Lower lobe of right lung (tissue), 2 donors: Measurements from ENCODE around the gene BAK1. TPM values are rescaled to one million over a fixed set of nuclear protein-coding genes. Genes with fewer than 3 reads are reported as not detected.
A peak's percentile ranks its signal among the peaks of the same experiment; 100 is the strongest.

ENCODE experiments used
- ATAC-seq, 2 donors: fragments of 200-7000 bp; cut with Tn5 transposase; one replicate each; pipeline ENCODE4 v1.9.1; 2020 to 2022; ENCODE audit warnings: mild to moderate bottlenecking in 2 of 2, moderate library complexity in 2 of 2
- DNase-seq: peaks from one replicate; pipeline ENCODE4 v3.0.0-alpha.2; 2020
- H3K27ac ChIP-seq: fragments of 200-600 bp; one replicate; pipeline ENCODE4 v1.8.0; 2022
- H3K27me3 ChIP-seq: fragments of 200-600 bp; one replicate; pipeline ENCODE4 v1.8.0; 2022; ENCODE audit warnings: low read depth
- H3K36me3 ChIP-seq: fragments of 200-600 bp; one replicate; pipeline ENCODE4 v1.8.0; 2022; ENCODE audit warnings: mild to moderate bottlenecking
- H3K4me1 ChIP-seq: fragments of 200-600 bp; one replicate; pipeline ENCODE4 v1.8.0; 2022
- H3K4me3 ChIP-seq: fragments of 200-600 bp; one replicate; pipeline ENCODE4 v1.8.0; 2022; ENCODE audit warnings: mild to moderate bottlenecking
- H3K9me3 ChIP-seq: fragments of 200-600 bp; one replicate; pipeline ENCODE4 v1.8.0; 2022
- CTCF ChIP-seq: fragments of 200-600 bp; IDR thresholded peaks from one replicate; pipeline ENCODE4 v1.8.0; 2022; ENCODE audit warnings: antibody characterized with exemption, mild to moderate bottlenecking
- intact Hi-C: fragments of 100-400 bp; cut with DNase I; formaldehyde crosslinking; loops from one replicate; pipeline ENCODE4 v1.11.0; 2022
- total RNA-seq: library from RNA; stranded (reverse); fragmentation: NEBNext Ultra II Directional; extraction: Animal tissue kit (Norgen Biotek cat#: 25700); gene quantifications from one replicate; pipeline ENCODE4 v1.2.1, GENCODE V29; 2021
- donor health status: DM: no; HTN: yes; CAD: no; lungs with severe emphysema.

BAK1 gene
- total RNA-seq, 1 donor from 2014 or later: 22.3 TPM

- TF ChIP-seq CTCF: peak; percentile 86
- H3K9me3 ChIP-seq: no peaks in the 10 kb centered on the region
- no peaks in the 10 kb centered on the region for H3K27me3 ChIP-seq
- H3K27ac ChIP-seq: peak overlapping the region; percentile 80
- H3K4me1 ChIP-seq: peaks cover 53% of the 10 kb centered on the region
- no peaks in the 10 kb centered on the region for H3K36me3 ChIP-seq
- H3K4me3 ChIP-seq: no peak overlapping the region
- ATAC-seq (peak; percentile 87 to 90), DNase-seq (peak; percentile 78)
- intact Hi-C loops: loop anchor here (10.0 kb wide), 1 partner anchor 105 kb away; no protein-coding TSS in a partner anchor
These were observed 9.9 kb upstream of the BAK1 start for GRCh38 chr6:33589731-33590530.

- DNase-seq (no peak), ATAC-seq (no peak)
- Histone ChIP-seq H3K27ac (peak overlapping the region; percentile 80), H3K4me3 (no peak overlapping the region), H3K27me3 (no peaks in the 10 kb centered on the region), H3K9me3 (no peaks in the 10 kb centered on the region), H3K4me1 (peaks cover 53% of the 10 kb centered on the region), H3K36me3 (no peaks in the 10 kb centered on the region)
- intact Hi-C loops: loop anchor here (10.0 kb wide), 1 partner anchor 105 kb away; no protein-coding TSS in a partner anchor
- TF ChIP-seq CTCF: no peak
These were observed 9.3 kb upstream of the BAK1 start for GRCh38 chr6:33589392-33589730.

GRCh38 chr6:33588894-33589293, 8.8 kb upstream of the BAK1 start:
- H3K9me3 ChIP-seq: no peaks in the 10 kb centered on the region
- DNase-seq (no peak), ATAC-seq (no peak)
- intact Hi-C loops: loop anchor here (10.0 kb wide), 1 partner anchor 106 kb away; no protein-coding TSS in a partner anchor
- no peaks in the 10 kb centered on the region for H3K27me3 ChIP-seq
- no peak for TF ChIP-seq CTCF
- no peak overlapping the region for H3K4me3 ChIP-seq
- H3K36me3 ChIP-seq: no peaks in the 10 kb centered on the region
- H3K27ac ChIP-seq: peak overlapping the region; percentile 80
- peaks cover 53% of the 10 kb centered on the region for H3K4me1 ChIP-seq

- DNase-seq: no peak
- no peak for TF ChIP-seq CTCF
- no peaks in the 10 kb centered on the region for H3K27me3 ChIP-seq
- no peak overlapping the region for H3K4me3 ChIP-seq
- no peak overlapping the region for H3K27ac ChIP-seq
- no peak for ATAC-seq
- no peaks in the 10 kb centered on the region for H3K9me3 ChIP-seq
- H3K4me1 ChIP-seq: peaks cover 43% of the 10 kb centered on the region
- no peaks in the 10 kb centered on the region for H3K36me3 ChIP-seq
- intact Hi-C loops: loop anchor here (10.0 kb wide), 1 partner anchor 107 kb away; no protein-coding TSS in a partner anchor
These were observed 7.5 kb upstream of the BAK1 start for GRCh38 chr6:33587529-33587928.

- H3K27me3 ChIP-seq: no peaks in the 10 kb centered on the region
- no peaks in the 10 kb centered on the region for H3K36me3 ChIP-seq
- H3K9me3 ChIP-seq: no peaks in the 10 kb centered on the region
- intact Hi-C loops: loop anchor here (10.0 kb wide), 1 partner anchor 109 kb away; no protein-coding TSS in a partner anchor
- H3K4me1 ChIP-seq: peaks cover 35% of the 10 kb centered on the region
- DNase-seq (no peak), ATAC-seq (no peak)
- peak overlapping the region; percentile 48 for H3K27ac ChIP-seq
- H3K4me3 ChIP-seq: no peak overlapping the region
- no peak for TF ChIP-seq CTCF
These were observed 6.1 kb upstream of the BAK1 start for GRCh38 chr6:33586108-33586640.
